ENCODE data around the gene MAP3K20. TPM values are rescaled to one million over a fixed set of nuclear protein-coding genes. Genes with fewer than 3 reads are reported as not detected.

The MAP3K20 gene
- total and polyA plus RNA-seq, 2 experiments from 2014 or later = 7.6 to 9.6 TPM

- no peak for TF ChIP-seq CTCF (conservative IDR thresholded peaks at IDR 0.05; ENCODE audit: low read depth in 2 of 2)
- no peak for TF ChIP-seq CREB1 (CRISPR knock-in tag; IDR thresholded peaks at IDR 0.05; ENCODE audit: low read depth)
These were observed 11.6 kb downstream of the MAP3K20 start (continued) for GRCh38 chr2:173087214-173087581.

GRCh38 chr2:173087793-173088496, 12.3 kb downstream of the MAP3K20 start:
- H3K4me2 ChIP-seq = no peak overlapping the region
- ATAC-seq (no peak), DNase-seq (ENCODE audit: low spot score) (no peak)
- H3K27me3 Mint-ChIP-seq (ENCODE audit: insufficient read depth, low read depth, poor library complexity) = no peaks in the 10 kb centered on the region
- no peaks in the 10 kb centered on the region; the same call in 2 of the 3 replicates for H3K9me3 Mint-ChIP-seq
- no peaks in the 10 kb centered on the region; the same call in 1 of the 2 replicates for H3K79me2 ChIP-seq (replicated peaks; ENCODE audit: insufficient read depth)
- H3K9me2 ChIP-seq (ENCODE audit: insufficient read depth) = no peaks in the 10 kb centered on the region
- H4K20me1 ChIP-seq (replicated peaks; ENCODE audit: insufficient read depth) = no peaks in the 10 kb centered on the region
- peaks cover 23% of the 10 kb centered on the region for H3K4me1 Mint-ChIP-seq
- no peaks in the 10 kb centered on the region for H3K36me3 ChIP-seq (ENCODE audit: insufficient read depth)
- H3K36me3 Mint-ChIP-seq (ENCODE audit: low read depth) = no peaks in the 10 kb centered on the region
- H2AFZ ChIP-seq = no peak overlapping the region
- H3K27me3 ChIP-seq (ENCODE audit: insufficient read depth) = no peaks in the 10 kb centered on the region
- H3K4me1 ChIP-seq (ENCODE audit: insufficient read depth) = peaks cover 5% of the 10 kb centered on the region; the same call in 1 of the 2 replicates
- no peak overlapping the region for H3K4me3 Mint-ChIP-seq
- H3K27ac ChIP-seq (ENCODE audit: low read depth) = no peak overlapping the region
- no peaks in the 10 kb centered on the region for H3F3A ChIP-seq (replicated peaks; ENCODE audit: low read depth)
- no peak overlapping the region for H3K27ac Mint-ChIP-seq
- no peak overlapping the region for H3K4me3 ChIP-seq
- no peak for TF ChIP-seq CREB1 (CRISPR knock-in tag; IDR thresholded peaks at IDR 0.05; ENCODE audit: low read depth)
- no peak for TF ChIP-seq STAT1 (IDR thresholded peaks at IDR 0.05; ENCODE audit: unreplicated experiment)
- no peak for TF ChIP-seq EZH2phosphoT487 (IDR thresholded peaks at IDR 0.05; ENCODE audit: unreplicated experiment)
- no peak for TF ChIP-seq CTCF (conservative IDR thresholded peaks at IDR 0.05; ENCODE audit: low read depth in 2 of 2)
- no peak for TF ChIP-seq ZNF462 (CRISPR knock-in tag; IDR thresholded peaks at IDR 0.05)
- TF ChIP-seq EZH2 (IDR thresholded peaks at IDR 0.05; ENCODE audit: low read depth, unreplicated experiment) = no peak
- TF ChIP-seq JUNB (IDR thresholded peaks at IDR 0.05; ENCODE audit: unreplicated experiment) = no peak
- TF ChIP-seq REST (IDR thresholded peaks at IDR 0.05; ENCODE audit: unreplicated experiment) = no peak
- TF ChIP-seq NANOG (IDR thresholded peaks at IDR 0.05; ENCODE audit: borderline replicate concordance) = no peak
- TF ChIP-seq POLR2AphosphoS5 (IDR thresholded peaks at IDR 0.05; ENCODE audit: low read depth) = no peak
